ENCODE measurements around the gene KIR2DL1.
"Not testable (repeated sequence)": the region's sequence is repeated elsewhere in the genome, so short reads cannot be mapped to it uniquely, and the experiment has no call there.

DNA sequence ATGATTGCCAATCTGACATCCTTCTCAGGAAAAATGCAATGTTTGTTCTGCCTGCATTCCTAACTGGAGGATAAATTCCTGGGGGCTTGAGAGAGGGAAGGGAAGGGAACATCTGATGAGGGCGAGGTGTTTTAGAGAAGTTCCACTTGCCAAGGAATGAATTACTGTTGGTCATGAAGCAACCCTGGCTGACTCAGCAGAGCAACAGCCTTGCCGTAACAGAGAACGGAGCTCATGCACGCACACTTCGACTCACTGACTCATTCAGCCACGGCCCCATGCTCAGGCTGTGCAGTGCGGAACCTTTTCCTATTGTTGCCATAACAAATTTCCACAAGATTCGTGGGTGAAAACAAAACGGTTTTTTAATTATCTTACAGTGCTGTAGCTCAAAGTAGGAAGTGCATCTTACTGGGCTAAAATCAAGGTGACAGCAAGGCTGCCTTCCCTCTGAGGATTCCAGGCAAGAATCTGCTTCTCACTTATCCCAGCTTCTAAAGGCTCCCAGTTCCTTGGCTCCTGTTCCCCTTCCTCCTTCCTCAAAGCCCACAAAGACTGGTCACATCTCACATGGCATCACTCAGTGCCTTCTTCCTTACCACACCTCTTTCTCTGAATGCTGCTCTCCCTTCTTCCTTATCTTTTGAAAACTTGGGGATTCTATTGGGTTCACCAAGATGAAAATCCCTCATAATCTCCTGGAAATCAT lies 21.8 kb upstream of the KIR2DL1 start:
- TF ChIP-seq EZH2 (IDR thresholded peaks at IDR 0.05; ENCODE audit: insufficient read depth, low read length) = not testable (repeated sequence)
- TF ChIP-seq, protein P1, sequence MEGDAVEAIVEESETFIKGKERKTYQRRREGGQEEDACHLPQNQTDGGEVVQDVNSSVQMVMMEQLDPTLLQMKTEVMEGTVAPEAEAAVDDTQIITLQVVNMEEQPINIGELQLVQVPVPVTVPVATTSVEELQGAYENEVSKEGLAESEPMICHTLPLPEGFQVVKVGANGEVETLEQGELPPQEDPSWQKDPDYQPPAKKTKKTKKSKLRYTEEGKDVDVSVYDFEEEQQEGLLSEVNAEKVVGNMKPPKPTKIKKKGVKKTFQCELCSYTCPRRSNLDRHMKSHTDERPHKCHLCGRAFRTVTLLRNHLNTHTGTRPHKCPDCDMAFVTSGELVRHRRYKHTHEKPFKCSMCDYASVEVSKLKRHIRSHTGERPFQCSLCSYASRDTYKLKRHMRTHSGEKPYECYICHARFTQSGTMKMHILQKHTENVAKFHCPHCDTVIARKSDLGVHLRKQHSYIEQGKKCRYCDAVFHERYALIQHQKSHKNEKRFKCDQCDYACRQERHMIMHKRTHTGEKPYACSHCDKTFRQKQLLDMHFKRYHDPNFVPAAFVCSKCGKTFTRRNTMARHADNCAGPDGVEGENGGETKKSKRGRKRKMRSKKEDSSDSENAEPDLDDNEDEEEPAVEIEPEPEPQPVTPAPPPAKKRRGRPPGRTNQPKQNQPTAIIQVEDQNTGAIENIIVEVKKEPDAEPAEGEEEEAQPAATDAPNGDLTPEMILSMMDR (IDR thresholded peaks at IDR 0.05; ENCODE audit: insufficient read depth, low read depth, low read length) = not testable (repeated sequence)

Data from astrocyte (in vitro differentiated cells and primary cell).